ENCODE data around the gene SLC6A12.

The SLC6A12 gene

DNA sequence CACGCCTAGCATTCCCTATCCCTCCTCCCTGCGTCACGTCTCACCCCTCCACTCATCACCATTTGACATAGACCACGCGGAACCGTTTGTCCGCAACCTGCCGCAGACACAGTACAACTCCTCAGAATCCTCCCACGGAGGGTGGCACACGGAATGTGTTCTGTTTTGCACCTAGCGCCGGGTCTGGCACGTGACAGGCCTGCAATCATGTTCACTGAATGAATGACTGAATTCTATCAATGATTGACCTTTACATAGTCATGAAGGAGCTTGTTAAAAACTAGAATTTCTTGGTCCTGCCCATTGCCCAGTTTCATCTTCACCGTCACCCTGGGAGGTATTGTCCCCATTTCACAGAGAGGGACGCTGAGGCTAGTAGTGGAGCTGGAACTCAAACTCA lies 4.7 kb downstream of the SLC6A12 start:
- no peak overlapping the region for H3K4me3 ChIP-seq (ENCODE audit: low read depth, low read length)
- no peak overlapping the region for H3K27ac ChIP-seq
- in situ Hi-C loops (cut with HindIII; ENCODE audit: low pct_ligation_motif_present, low sequenced_read_pairs): no loop called here
- TF ChIP-seq, protein P1, sequence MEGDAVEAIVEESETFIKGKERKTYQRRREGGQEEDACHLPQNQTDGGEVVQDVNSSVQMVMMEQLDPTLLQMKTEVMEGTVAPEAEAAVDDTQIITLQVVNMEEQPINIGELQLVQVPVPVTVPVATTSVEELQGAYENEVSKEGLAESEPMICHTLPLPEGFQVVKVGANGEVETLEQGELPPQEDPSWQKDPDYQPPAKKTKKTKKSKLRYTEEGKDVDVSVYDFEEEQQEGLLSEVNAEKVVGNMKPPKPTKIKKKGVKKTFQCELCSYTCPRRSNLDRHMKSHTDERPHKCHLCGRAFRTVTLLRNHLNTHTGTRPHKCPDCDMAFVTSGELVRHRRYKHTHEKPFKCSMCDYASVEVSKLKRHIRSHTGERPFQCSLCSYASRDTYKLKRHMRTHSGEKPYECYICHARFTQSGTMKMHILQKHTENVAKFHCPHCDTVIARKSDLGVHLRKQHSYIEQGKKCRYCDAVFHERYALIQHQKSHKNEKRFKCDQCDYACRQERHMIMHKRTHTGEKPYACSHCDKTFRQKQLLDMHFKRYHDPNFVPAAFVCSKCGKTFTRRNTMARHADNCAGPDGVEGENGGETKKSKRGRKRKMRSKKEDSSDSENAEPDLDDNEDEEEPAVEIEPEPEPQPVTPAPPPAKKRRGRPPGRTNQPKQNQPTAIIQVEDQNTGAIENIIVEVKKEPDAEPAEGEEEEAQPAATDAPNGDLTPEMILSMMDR (IDR thresholded peaks at IDR 0.05; ENCODE audit: low read depth, low read length, missing control alignments): no peak
- DNase-seq: no peak
- H3K27me3 ChIP-seq (replicated peaks): peaks cover 25% of the 10 kb centered on the region
- no peaks in the 10 kb centered on the region for H3K36me3 ChIP-seq (replicated peaks)

DNA sequence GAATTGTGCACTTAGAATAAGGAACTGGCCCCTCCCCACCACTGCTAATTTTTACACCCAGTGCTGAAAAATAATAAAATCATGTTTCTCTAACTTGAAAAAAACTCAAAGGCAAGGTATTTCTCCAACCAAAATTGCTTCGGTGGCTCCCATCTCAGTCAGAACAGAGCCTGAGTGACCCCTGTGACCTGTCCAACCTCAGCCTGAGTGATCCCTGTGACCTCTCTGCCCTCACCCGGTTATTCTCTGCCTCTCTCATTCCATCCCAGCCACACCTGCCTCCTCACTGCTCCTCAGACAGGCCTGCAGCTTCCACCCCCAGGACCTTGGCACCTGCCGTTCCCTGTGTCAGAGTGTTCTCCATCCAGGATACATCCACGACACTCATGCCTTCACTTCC lies 5.1 kb downstream of the SLC6A12 start:
- TF ChIP-seq, protein P1 (IDR thresholded peaks at IDR 0.05; ENCODE audit: low read depth, low read length, missing control alignments): no peak
- Histone ChIP-seq H3K27ac (no peak overlapping the region), H3K4me3 (ENCODE audit: low read depth, low read length) (no peak overlapping the region), H3K27me3 (replicated peaks) (peaks cover 25% of the 10 kb centered on the region), H3K36me3 (replicated peaks) (no peaks in the 10 kb centered on the region)
- in situ Hi-C loops (cut with HindIII; ENCODE audit: low pct_ligation_motif_present, low sequenced_read_pairs): no loop called here
- no peak for DNase-seq

DNA sequence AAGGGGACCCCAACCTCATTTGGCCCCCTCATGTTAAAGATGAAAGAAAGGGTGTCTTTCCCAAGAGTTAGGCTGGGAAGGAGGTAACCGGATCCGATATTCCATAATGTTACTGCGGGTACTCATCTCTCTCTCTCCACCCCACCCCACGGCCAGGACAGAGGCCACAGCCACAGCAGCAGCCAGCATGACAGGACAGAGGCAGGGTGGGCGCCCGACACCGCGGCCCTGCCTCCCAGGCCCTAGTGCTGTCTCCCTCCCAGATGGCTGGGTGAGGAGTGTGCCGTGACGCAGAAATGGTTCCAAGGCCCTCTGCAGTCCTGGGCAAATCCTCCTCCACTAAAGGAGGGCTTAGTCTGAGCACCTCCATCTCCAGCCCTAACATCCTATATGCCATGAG lies 6.2 kb downstream of the SLC6A12 start:
- Histone ChIP-seq H3K4me3 (ENCODE audit: low read depth, low read length) (no peak overlapping the region), H3K36me3 (replicated peaks) (no peaks in the 10 kb centered on the region), H3K27me3 (replicated peaks) (peaks cover 18% of the 10 kb centered on the region), H3K27ac (no peak overlapping the region)
- TF ChIP-seq, protein P1 (IDR thresholded peaks at IDR 0.05; ENCODE audit: low read depth, low read length, missing control alignments): no peak
- in situ Hi-C loops (cut with HindIII; ENCODE audit: low pct_ligation_motif_present, low sequenced_read_pairs): no loop called here
- no peak for DNase-seq

DNA sequence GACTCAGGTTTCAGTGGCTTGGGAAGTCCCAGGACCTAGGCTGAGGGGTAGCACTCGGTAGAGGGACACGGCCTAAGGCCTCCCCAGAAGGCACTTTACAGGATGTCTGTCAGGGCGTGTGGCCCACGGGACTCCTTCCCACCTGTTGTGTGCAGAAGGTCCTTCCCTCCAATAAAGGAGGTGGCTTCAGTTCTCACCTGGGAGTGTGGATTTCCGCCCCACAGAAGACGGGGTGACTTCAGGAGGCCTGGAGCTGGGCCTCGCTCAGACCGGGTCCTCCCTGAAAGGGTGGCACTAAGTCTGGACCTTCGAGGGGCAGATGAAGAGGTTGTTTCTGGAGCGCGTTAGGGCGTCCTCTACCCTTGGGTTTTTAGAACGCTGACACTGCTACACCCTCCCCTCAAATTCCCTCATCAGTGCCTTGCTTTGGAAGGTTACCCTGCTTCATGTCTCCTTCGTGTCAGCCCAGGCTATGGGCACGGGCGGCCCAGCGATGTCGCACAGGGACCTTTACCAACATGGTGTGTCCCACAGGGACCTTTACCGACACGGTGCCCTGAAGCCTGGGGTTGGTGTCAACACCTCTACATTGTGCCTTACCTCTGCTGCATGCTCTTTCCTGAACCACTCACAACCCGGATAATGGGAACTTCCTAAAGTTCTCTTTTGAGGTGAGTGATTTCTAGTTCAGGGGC lies 7.1 kb downstream of the SLC6A12 start:
- in situ Hi-C loops (cut with HindIII; ENCODE audit: low pct_ligation_motif_present, low sequenced_read_pairs): no loop called here
- Histone ChIP-seq H3K36me3 (replicated peaks) (no peaks in the 10 kb centered on the region), H3K4me3 (ENCODE audit: low read depth, low read length) (no peak overlapping the region), H3K27ac (no peak overlapping the region), H3K27me3 (replicated peaks) (peaks cover 12% of the 10 kb centered on the region)
- TF ChIP-seq, protein P1 (IDR thresholded peaks at IDR 0.05; ENCODE audit: low read depth, low read length, missing control alignments): no peak
- DNase-seq: no peak

DNA sequence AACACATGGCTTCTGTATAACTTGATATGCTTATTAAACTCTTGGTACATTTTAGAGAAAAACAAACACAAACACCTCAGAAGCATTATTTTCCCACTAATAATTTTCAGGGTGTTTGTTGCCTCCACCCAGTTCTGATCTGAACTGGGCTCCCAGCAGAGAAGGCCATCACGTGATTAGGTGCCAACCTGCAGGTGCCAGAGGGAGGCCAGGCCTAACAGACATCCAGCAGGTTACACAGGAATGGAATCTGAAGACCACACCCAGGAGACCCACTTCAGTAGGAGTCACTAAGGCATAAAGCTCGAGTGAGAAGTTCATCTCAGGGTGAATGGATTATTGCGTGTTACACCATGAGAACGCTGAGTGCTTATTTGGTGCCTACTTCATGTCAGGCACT lies 8.9 kb downstream of the SLC6A12 start:
- no peak overlapping the region for H3K27ac ChIP-seq
- TF ChIP-seq, protein P1 (IDR thresholded peaks at IDR 0.05; ENCODE audit: low read depth, low read length, missing control alignments): no peak

DNA sequence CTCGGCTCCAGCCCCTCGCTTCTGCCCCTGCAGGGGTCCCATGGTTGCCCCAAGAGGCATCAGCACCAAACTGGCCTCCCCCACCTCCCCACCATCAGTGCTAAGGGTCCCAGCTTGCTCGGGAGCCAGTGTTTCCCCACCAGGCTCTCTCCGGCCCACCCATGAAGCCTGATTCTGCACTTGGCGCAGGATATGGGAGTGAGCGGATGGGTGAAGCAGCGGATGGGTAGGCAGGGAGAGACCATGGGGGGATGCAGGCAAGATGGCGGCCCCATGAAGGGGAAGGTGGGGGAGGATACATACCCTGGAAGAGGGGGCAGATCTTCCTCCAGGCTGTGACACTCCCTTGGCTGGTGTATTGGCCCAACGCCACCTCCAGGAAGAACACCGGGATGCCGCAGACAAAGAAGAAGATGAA lies 9.7 kb downstream of the SLC6A12 start:
- peaks cover 5% of the 10 kb centered on the region for H3K27me3 ChIP-seq (replicated peaks)
- TF ChIP-seq, protein P1 (IDR thresholded peaks at IDR 0.05; ENCODE audit: low read depth, low read length, missing control alignments): no peak
- H3K36me3 ChIP-seq (replicated peaks): no peaks in the 10 kb centered on the region
- no peak overlapping the region for H3K4me3 ChIP-seq (ENCODE audit: low read depth, low read length)
- in situ Hi-C loops (cut with HindIII; ENCODE audit: low pct_ligation_motif_present, low sequenced_read_pairs): no loop called here
- no peak for DNase-seq
- H3K27ac ChIP-seq: no peak overlapping the region

More for the DNA sequence above, 8.9 kb downstream of the SLC6A12 start:
- DNase-seq: no peak
- Histone ChIP-seq H3K27me3 (replicated peaks) (peaks cover 5% of the 10 kb centered on the region), H3K36me3 (replicated peaks) (no peaks in the 10 kb centered on the region), H3K4me3 (ENCODE audit: low read depth, low read length) (no peak overlapping the region)
- in situ Hi-C loops (cut with HindIII; ENCODE audit: low pct_ligation_motif_present, low sequenced_read_pairs): no loop called here
